ENCODE results near the gene CD5L.

DNA sequence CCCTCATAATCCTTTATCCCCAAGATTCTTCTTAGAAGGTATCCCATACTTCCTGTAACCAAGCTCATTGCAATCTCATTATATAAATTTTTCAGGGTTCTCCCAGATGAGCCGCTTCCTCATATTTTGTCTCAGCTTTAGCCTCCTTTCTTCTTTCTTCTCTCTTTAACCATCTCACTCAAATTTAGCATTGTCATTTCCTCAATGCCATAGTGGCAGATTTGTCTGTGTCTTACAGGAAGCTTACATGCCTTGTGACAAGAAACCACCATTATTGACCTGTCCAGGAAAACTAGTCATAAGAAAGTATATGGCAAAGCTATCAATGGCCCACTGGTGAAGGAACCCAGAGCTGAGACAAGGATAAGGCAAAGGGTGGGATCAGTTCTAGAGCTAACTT, 58.7 kb downstream of the CD5L start:
- TF ChIP-seq, protein P1, sequence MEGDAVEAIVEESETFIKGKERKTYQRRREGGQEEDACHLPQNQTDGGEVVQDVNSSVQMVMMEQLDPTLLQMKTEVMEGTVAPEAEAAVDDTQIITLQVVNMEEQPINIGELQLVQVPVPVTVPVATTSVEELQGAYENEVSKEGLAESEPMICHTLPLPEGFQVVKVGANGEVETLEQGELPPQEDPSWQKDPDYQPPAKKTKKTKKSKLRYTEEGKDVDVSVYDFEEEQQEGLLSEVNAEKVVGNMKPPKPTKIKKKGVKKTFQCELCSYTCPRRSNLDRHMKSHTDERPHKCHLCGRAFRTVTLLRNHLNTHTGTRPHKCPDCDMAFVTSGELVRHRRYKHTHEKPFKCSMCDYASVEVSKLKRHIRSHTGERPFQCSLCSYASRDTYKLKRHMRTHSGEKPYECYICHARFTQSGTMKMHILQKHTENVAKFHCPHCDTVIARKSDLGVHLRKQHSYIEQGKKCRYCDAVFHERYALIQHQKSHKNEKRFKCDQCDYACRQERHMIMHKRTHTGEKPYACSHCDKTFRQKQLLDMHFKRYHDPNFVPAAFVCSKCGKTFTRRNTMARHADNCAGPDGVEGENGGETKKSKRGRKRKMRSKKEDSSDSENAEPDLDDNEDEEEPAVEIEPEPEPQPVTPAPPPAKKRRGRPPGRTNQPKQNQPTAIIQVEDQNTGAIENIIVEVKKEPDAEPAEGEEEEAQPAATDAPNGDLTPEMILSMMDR (IDR thresholded peaks at IDR 0.05) = no peak
- TF ChIP-seq POLR2A (IDR thresholded peaks at IDR 0.05) = no peak
- TF ChIP-seq POLR2AphosphoS5 (IDR thresholded peaks at IDR 0.05) = no peak

All from prostate gland (tissue), 2 donors.